ENCODE measurements around the gene FXYD7. TPM values are rescaled to one million over a fixed set of nuclear protein-coding genes. Genes with fewer than 3 reads are reported as not detected.

FXYD7 gene
- total and polyA plus RNA-seq, 2 of the 4 experiments (the other 2 are of a cell fraction) = 0.31 TPM; not detected in 1

DNA sequence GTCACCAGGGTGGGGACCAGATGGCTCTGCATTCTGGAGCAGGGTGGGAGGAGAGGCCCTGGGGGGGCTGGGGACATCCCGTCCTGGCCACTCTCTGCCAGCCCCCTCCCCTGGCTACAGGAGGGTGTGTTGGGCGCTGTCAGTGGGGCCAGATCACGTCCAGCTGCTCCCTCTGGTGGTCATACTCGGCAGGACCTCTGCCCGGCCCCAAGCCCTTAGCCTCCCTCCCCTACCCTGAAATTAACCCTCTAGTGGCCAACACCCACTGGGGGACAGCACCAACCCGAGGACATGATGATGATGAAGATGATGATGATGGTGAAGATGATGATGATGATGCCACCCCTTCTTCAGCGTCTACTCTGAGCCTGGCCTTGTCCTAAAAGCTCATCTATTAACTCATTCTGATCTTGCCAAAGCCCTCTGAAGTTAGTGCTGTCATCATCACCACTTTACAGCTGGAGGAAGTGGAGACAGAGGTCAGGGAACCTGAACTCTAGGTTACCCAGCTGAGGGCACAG is 7.6 kb upstream of the FXYD7 start:
- no peak overlapping the region for H2BK5ac ChIP-seq (ENCODE audit: low read depth, low read length, poor library complexity, severe bottlenecking)
- POLR2A ChIA-PET (ENCODE audit: unreplicated experiment) = no interaction called here
- H3K9me3 ChIP-seq (ENCODE audit: control insufficient read depth, insufficient read depth, low read length) = no peaks in the 10 kb centered on the region
- BruUV-seq (replicated peaks) = no TSS peak
- no peak overlapping the region for H3K27ac ChIP-seq (ENCODE audit: insufficient read depth, low read length)
- H2AFZ ChIP-seq (replicated peaks; ENCODE audit: low read length, poor library complexity) = peak overlapping the region; percentile 34
- no peak overlapping the region for H3K23ac ChIP-seq (ENCODE audit: low read depth, low read length)
- ATAC-seq (ENCODE audit: low read depth) = peak; percentile 89
- no peak overlapping the region for H2BK120ac ChIP-seq (ENCODE audit: low read depth, low read length)
- peaks cover 14% of the 10 kb centered on the region; the same call in 1 of the 2 replicates for H3K27me3 ChIP-seq (ENCODE audit: control insufficient read depth, insufficient read depth, low read length)
- no CpG with 5 or more reads among the region's 7 CpGs for WGBS, 2 experiments (ENCODE audit: extremely low coverage in 2 of 2, insufficient read length in 1 of 2)
- no peak overlapping the region for H2BK20ac ChIP-seq (ENCODE audit: low read depth, low read length)
- in situ Hi-C loops (cut with MboI; ENCODE audit: low sequenced_read_pairs) (loop anchor here (5.0 kb wide), 1 partner anchor 68 kb away; no protein-coding TSS in a partner anchor), intact Hi-C loops (cut with micrococcal nuclease) (loop anchor here (1.0 to 2.0 kb wide), 3 partner anchors 68 to 162 kb away; no protein-coding TSS in a partner anchor), dilution Hi-C loops (cut with HindIII; ENCODE audit: low sequenced_read_pairs, unreplicated experiment) (no loop called here)
- no peak overlapping the region for H3K4ac ChIP-seq (ENCODE audit: low read depth, low read length)
- H3K79me1 ChIP-seq (ENCODE audit: low read depth in 1 of 2, low read length in 2 of 2) = no peaks in the 10 kb centered on the region
- peak overlapping the region; percentile 83; the same call in 1 of the 2 replicates for H2AK5ac ChIP-seq (ENCODE audit: low read depth, low read length)
- H3K56ac ChIP-seq (ENCODE audit: extremely low read depth, insufficient read depth, low read length) = no peak overlapping the region
- H3K9ac ChIP-seq (ENCODE audit: low read depth, low read length) = no peak overlapping the region
- peak; percentile 55 for DNase-seq
- H3K4me3 ChIP-seq (ENCODE audit: insufficient read depth, low read depth, low read length) = no peak overlapping the region
- H2AK9ac ChIP-seq (replicated peaks; ENCODE audit: low read depth, low read length, poor library complexity) = no peak overlapping the region
- CTCF ChIA-PET = interaction anchor here (0.6 to 3.2 kb wide), 6 partner anchors 10 to 88 kb away, joined by 3 to 18 read pairs (median 4); no protein-coding TSS in a partner anchor
- no peaks in the 10 kb centered on the region for H3K36me3 ChIP-seq (ENCODE audit: control insufficient read depth, insufficient read depth, low read length)
- peaks cover 3% of the 10 kb centered on the region; the same call in 1 of the 2 replicates for H4K20me1 ChIP-seq (ENCODE audit: insufficient read depth, low read length)
- TF ChIP-seq MAZ (IDR thresholded peaks at IDR 0.05; ENCODE audit: borderline replicate concordance, low read depth, low read length) = peak; percentile 91
- peak; percentile 80 for TF ChIP-seq SMC3 (IDR thresholded peaks at IDR 0.05; ENCODE audit: low read depth, low read length)
- TF ChIP-seq POLR2A (IDR thresholded peaks at IDR 0.05; ENCODE audit: low read depth, low read length) = no peak
- TF ChIP-seq, protein P1, sequence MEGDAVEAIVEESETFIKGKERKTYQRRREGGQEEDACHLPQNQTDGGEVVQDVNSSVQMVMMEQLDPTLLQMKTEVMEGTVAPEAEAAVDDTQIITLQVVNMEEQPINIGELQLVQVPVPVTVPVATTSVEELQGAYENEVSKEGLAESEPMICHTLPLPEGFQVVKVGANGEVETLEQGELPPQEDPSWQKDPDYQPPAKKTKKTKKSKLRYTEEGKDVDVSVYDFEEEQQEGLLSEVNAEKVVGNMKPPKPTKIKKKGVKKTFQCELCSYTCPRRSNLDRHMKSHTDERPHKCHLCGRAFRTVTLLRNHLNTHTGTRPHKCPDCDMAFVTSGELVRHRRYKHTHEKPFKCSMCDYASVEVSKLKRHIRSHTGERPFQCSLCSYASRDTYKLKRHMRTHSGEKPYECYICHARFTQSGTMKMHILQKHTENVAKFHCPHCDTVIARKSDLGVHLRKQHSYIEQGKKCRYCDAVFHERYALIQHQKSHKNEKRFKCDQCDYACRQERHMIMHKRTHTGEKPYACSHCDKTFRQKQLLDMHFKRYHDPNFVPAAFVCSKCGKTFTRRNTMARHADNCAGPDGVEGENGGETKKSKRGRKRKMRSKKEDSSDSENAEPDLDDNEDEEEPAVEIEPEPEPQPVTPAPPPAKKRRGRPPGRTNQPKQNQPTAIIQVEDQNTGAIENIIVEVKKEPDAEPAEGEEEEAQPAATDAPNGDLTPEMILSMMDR (conservative IDR thresholded peaks at IDR 0.05; ENCODE audit: low read depth, low read length) = peak; percentile 82
- TF ChIP-seq RAD21 (IDR thresholded peaks at IDR 0.05; ENCODE audit: low read length) = peak; percentile 67
- no peak overlapping the region for H3K4me2 ChIP-seq (ENCODE audit: low read depth, low read length)
- H4K91ac ChIP-seq (ENCODE audit: insufficient read depth, low read depth, low read length) = no peak overlapping the region
- H3K9me1 ChIP-seq (ENCODE audit: insufficient read depth, low read length) = peaks cover 3% of the 10 kb centered on the region; the same call in 1 of the 2 replicates
- H3K4me1 ChIP-seq (ENCODE audit: control insufficient read depth, insufficient read depth, low read length) = peaks cover 14% of the 10 kb centered on the region
- no peak overlapping the region for H3K14ac ChIP-seq (replicated peaks; ENCODE audit: low read depth, low read length)
- H2BK15ac ChIP-seq (ENCODE audit: low read depth, low read length) = no peak overlapping the region
- no peak overlapping the region for H4K8ac ChIP-seq (ENCODE audit: low read depth in 2 of 2, low read length in 2 of 2)
- no peak overlapping the region for H4K5ac ChIP-seq (ENCODE audit: low read depth, low read length)
- no peak overlapping the region for H3K18ac ChIP-seq (ENCODE audit: low read depth, low read length)
